ENCODE data around the gene UROC1.

UROC1 gene

DNA sequence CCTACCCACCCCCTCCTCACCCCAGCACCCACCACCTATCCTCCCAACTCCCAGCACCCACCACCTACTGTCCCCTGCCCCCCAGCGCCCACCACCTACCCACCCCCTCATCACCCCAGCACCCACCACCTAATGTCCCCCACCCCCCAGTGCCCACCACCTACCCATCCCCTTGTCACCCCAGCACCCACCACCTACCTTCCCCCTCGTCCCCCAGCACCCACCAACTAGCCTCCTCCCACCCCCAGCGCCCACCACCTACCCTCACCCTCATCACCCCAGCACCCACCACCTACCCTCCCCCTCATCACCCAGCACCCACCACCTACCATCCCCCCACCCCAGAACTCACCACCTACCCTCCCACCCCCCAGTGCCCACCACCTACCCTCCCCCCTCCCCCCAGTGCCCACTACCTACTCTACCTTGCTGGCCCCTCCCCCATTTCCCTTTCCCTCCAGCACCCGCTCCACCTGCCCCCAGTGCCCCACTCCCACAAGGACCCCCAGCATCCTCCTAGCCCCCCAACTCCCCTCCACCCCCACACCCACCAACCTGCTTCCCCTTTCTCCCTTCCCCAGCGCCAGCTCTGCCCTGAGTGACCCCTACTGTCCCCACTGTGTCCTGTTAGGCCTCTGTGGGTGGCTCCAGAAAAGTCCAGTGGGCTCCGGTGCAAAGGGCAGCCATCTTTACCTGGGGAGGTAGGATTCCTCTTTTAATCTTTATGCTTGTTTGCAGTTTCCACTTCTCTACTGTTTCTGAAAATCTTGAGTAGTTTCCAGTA lies 1.2 kb downstream of the UROC1 start:
- DNase-seq (ENCODE audit: low read depth) = no peak

DNA sequence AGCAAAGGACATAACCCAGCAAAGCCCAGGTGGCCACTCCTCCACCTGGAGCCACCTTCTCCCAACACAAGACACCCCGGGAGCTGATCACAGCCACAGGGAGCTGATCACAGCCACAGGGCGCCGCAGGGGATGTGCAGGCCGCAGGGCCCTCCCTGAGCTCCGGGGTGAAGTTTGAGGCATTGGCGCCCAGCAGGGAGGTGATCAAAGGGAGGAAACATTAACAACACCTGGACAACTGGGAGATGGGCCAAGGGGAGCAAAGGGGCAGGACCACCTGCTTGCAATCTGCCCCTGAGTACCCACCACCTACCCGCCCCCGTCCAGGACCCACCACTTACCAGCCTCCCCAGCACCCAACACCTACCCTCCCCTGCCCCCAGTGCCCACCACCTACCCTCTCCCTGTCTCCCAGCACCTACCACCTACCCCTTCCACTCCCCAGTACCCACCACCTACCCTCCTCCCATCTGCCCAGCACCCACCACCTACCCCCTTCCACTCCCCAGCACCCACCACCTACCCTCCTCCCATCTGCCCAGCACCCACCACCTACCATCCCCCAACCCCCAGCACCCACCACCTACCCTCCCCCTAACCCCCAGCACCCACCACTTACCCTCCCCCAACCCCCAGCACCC lies 2.4 kb downstream of the UROC1 start:
- DNase-seq (ENCODE audit: low read depth) = no peak

DNA sequence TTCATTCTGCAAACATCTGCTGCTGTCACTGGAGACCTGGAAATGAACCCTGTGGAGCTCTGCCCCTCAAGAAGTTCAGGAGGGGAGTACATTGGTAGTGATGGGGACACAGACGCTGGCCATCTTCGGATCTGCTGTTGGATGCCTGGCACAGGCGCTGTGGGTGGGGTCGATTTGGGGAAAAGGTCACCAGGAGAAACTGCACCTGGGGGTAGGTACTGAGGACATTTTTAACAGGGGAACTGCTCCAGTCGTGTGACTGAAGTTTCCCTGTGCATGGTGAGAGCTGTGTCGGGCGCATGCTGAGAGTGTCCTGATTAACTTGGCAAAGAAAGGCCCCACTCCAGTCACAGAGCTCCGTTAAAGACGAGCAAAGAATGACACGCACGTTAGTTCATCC lies 3.4 kb downstream of the UROC1 start:
- DNase-seq (ENCODE audit: low read depth) = no peak

DNA sequence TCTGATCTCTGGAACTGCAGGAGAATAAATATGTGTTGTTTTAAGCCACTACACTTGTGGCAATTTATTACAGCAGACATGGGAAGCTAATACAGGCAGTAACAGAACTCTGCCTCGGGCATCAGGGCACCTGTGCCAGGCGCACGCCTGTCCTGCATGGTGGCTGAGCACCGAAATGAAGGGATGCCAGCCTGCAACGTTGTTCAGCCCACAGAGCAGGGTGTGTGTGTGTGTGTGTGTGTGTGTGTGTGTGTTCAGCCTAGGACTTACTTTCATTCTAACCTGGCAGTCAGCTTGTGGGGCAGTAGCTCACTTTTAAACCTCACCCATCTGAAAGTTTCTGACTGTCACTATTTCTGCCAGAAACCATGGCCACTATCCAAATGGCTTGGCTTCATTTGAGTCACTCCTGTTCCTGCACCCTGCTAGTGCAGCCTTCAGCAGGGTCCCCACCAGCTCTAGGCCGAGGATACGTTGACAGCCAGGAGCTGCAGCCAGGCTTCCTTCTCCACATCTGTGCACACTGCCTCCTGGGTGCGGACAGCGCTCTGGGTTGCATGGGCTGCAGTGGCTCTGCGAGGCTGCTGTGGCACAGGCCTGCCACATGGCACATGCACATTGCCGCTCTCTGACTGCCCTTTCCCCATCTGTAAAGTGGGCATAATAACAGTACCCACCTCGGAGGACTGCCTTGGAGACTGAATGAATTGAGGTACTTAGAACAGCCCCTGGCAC lies 4.5 kb downstream of the UROC1 start:
- no peak for DNase-seq (ENCODE audit: low read depth)

DNA sequence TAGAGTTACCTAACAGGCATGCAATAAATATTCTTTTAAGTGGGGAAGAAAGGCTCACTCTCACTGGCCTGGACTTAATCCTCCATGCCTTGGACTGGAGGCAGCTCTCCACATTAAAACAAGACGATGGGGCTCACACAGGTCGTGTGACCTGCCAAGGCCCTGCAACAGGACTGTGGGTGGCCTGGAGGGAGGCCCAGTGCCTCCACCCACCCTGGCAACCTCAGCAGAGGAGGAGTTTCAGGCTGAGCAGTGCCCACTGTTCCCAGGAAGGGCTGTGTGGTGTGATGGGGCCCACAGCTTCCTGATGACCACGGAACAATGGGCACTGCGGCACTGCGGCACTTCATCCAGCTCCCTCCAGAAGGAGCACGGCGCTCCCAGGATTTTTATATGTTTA lies 5.5 kb downstream of the UROC1 start:
- DNase-seq (ENCODE audit: low read depth) = no peak

DNA sequence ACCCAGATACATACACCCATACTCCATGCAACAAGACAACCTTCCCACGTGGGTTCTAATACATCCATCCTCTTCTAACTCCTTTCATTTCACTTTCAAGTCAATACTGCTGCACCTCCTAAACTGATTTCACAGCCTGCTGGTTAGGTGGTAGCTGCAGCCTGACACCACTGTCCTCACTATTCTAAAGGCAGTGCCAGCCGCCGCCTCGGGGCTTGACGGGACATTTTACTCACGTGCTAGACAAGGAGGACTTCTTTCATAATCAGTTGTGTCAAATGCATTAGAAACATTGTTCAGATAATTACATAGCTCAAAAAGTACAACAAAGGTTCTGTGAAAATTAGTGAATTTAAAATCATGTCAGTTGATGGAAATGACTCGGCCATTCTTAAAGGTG lies 6.3 kb downstream of the UROC1 start:
- no peak for DNase-seq (ENCODE audit: low read depth)

DNA sequence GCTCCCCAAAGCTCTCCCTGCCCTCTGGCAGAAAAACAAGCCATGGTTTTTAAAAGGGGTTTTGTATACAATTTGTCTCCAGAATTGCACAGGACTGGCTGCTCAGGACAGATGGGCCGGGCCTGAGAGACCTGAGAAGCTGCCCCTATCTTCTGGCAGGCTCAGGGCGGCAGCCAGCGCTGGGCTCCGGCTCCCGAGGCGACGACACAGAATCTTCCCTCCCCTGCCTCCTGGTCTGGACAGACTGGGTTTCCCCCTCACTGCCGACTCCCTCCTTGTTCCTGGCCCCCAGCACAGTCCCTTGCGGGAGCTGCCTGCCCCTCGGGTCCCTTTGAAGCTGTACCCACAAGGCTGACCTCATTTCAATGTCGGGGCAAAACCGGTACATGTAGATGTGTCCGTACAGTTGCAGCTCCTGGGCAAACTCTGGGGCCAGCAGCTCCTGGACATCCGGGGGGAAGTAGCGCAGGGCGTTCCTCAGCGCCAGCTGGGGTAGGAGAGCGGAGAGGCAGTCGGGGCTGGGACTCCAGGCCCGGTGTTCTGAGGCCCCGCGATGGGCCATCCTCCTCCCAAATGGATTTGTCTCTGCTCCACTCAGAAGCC lies 7.2 kb downstream of the UROC1 start:
- DNase-seq (ENCODE audit: low read depth) = no peak

DNA sequence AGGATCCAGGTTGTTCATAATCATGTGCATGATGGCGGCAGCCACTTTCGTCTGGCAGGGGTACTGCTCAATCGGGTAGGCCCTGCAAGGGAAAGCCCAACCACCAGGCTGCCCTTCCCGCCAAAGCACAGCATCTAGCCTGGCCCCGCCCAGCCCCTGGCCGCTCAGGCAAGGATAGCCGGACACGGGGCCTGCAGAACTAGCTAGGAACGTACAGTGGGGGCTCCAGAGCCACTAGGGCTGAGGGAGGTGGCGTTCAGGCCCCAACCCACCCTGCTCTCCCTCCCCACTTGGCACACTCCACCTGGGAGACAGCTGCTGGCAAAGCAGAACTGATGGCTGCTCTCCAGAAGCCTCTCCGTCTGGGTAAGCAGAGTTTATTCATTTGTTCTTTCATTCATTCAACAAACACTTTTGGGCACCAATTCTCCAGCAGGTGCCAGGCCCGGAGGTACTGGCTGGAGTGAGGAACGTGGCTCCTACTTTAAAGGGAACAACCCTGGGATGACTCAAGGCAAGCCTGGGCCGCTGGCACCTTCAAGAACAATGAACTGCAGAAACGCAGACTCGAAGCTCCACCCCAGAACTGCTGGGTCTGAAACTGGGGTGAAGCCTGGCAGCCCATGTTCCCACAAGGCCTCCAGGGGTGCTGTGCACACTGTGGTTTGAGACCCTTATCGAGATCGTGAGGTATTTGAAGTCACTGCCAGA lies 7.8 kb downstream of the UROC1 start:
- no peak for DNase-seq (ENCODE audit: low read depth)

DNA sequence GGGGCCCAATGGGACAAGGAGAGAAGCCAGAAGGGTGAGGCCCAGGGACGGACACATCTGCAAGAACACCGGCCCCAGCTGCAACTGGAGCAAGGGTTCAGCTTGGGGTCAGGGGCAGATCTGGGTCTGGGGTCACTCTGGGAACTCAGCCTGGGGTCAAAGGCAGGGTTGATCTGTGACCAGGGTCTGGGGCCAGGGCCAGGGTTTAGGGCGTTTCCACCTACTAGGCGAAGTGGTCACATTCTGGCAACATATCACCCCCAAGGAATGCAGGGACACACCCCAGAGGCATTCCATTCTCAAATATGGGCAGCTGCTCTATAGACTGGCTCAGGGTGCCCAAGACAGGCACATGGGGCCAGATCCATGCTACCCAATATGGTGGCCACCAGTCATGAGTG lies 9.0 kb downstream of the UROC1 start:
- DNase-seq (ENCODE audit: low read depth) = no peak

DNA sequence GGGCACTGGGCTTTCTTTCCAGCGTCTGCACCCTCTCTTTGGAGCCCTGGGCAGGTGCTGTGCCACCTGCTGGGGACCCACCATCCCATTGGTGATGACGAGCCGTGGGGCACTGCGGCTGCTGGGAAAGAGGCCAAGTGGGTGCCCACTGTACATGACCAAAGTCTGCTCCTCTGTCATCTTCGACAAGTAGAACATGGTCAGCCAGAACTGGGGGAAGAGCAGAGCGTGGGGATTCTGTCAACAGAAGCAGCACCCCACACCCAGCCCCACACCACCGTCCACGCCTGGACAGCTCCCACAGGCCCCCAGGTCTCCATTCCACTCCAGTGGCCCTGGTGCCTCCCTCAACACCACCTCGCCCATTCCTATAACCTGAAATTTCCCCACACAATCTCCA lies 9.7 kb downstream of the UROC1 start:
- no peak for DNase-seq (ENCODE audit: low read depth)

DNA sequence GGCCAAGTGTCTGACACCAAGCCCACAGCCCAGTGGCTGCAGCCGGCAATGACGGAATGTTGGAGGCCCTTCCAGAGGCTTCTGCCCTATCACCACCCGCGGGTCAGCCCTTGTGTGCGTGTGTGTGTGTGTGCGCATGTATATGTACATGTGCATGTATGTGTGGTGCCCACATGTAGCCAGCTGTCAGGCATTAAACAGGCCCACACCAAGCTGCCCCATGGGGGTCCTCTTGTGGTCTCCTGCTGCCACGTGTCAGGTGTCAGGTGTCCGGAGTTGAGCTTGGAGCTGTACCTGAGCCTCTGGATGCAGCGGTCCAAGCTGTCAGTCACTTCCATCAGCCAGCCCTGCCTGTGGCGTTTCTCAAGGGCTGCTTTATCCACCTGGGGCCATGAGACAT lies 13.9 kb downstream of the UROC1 start:
- DNase-seq (ENCODE audit: low read depth) = no peak

DNA sequence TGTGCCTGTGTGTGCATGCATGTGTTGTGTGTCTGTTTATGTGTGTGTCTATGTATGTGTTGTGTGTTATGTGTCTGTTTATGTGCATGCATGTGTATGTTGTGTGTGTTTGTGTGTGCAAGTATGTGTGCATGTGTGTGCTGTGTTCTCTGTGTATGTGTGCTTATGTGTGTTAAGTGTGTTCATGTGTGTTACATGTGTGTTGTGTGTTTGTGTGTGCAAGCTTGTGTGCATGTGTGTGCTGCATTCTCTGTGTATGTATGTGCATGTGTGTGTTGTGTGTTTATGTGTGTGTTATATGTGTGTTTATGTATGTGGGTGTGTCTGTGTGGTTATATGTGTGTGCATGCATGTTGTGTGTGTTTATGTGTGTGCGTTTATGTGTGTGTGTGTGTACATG lies 14.9 kb downstream of the UROC1 start:
- no peak for DNase-seq (ENCODE audit: low read depth)

DNA sequence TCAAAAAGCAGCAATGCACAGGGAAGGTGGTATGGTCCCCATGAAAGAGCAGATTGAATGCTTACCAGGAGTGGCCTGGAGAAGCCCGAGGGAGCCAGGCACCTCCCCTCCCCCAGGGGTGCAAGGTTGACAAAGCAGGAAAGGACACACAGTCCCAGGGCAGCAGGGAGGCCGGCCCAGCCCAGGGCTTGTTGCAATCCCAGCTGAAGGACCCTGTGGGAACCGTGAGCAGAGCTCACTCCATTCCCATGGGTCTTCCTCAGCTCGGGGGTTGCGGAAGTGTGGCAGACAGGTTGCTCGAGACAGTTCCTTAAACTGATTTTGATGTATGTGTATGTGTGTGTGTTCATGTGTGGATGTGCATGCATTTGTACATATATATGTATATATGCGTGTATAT lies 15.8 kb downstream of the UROC1 start:
- DNase-seq (ENCODE audit: low read depth) = no peak

DNA sequence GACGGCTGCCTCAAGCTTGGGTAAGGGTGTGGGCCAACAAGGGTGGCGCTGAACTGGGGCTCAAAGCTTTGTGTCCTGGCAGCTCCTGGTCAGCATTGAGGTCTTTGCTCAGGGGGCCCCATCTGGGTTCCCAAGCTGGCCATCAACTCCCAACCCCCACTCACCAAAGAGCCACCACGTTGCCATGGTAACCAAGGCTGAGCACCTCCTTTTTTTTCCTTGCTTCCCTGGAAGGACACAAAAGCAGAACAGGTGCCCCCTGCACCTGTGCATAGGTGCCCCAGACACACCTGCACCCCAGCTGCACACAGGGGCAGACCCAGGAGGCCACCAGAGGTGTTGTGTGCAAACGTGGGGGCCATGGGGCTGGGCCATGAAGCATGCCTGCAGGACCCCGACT lies 16.5 kb downstream of the UROC1 start:
- no peak for DNase-seq (ENCODE audit: low read depth)

DNA sequence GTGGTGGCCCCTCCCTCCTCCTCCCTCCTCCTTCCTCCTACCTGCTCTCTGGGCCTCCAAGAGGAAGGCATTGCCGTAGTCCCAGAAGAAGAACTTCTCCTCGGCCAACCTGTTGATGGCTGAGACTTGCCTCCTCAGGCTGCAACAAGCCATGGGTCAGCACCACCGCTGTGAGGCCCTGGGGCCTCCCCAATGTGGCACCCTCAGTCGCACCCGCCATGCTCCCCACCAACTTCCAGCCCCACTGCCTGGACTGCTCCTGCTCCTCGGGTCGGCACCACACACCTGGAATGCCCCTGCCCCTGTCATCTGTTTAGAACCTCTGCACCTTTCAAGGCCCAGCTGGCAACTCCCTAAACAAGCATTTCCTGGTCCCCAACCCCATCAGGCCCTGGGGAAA lies 17.6 kb downstream of the UROC1 start:
- DNase-seq (ENCODE audit: low read depth) = no peak

DNA sequence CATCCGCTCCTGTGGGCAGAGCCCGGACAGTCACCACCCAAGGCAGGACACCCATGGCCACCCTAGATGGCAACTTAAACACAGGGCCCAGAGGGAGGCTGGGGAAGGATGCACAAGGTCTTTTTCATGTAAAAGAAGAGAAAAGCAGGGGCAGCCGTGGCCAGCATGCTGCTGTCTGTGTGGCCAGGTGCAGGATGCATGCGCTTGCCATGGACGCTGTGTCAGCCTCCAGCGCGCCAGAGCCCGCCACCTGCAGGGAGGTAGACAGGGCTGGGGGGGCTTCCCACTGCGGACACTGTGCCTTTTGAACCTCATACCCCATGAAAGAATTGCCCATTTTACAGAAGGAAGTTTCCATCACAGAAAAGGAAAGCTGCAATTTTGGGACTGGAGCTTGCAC lies 18.2 kb downstream of the UROC1 start:
- no peak for DNase-seq (ENCODE audit: low read depth)

DNA sequence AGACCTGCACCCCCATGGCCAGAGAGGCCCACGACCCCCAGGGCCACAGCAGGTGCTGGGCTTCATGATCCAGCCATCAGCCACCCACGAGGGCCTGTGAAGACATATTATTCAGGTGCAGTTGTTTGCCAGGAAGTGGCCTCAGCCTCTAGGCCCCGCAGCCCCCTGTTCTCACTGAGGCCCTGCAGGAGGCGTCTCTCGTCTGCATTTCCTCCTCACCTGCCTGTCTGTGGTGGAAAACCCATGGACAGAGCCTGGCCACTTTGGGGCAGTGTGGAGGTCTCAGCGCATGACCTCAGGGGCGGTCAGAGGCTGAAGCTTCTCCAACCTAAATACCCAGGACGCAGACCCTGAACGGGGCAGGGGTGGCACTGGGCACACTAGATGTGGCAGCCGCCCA lies 18.6 kb downstream of the UROC1 start:
- DNase-seq (ENCODE audit: low read depth) = no peak

DNA sequence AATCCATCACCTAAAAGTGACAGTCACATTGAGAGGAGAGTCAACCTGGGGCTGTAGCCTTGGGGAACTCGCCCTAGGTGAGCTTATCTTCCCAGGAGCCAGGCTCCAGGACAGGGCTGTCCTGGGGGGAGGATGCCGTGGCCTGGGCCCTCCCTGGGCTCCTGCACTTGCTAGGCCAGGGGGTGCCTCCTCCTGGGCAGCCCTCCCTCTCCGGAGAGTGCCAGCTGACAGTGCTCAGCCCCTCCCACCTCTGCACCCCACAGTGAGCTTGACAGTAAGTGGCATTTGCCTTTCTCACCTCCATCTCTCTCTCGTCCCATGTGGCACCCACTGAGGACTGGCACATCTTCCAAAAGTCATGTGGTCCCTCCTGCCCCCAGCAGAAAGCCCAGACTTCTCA lies 19.1 kb downstream of the UROC1 start:
- no peak for DNase-seq (ENCODE audit: low read depth)

DNA sequence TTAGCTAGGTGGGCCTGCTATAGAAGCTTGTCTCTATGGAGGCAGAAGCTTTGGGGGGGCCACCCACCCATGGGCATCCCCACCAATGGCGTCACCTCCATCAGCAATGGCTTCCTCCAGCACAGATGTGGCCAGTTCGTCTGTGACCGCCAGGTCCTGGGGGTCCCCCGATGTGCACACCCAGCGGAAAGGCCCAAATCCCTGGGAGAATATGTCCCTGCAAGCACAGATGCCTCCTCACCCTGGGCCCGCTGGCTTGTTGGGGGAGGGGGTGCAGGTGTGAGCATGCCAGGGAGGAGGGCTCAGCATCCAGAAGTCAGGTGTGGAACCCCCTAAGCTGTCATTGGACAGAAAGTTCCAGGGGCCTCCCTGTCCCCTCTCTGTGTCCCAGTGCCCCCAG lies 19.6 kb downstream of the UROC1 start:
- DNase-seq (ENCODE audit: low read depth) = no peak

DNA sequence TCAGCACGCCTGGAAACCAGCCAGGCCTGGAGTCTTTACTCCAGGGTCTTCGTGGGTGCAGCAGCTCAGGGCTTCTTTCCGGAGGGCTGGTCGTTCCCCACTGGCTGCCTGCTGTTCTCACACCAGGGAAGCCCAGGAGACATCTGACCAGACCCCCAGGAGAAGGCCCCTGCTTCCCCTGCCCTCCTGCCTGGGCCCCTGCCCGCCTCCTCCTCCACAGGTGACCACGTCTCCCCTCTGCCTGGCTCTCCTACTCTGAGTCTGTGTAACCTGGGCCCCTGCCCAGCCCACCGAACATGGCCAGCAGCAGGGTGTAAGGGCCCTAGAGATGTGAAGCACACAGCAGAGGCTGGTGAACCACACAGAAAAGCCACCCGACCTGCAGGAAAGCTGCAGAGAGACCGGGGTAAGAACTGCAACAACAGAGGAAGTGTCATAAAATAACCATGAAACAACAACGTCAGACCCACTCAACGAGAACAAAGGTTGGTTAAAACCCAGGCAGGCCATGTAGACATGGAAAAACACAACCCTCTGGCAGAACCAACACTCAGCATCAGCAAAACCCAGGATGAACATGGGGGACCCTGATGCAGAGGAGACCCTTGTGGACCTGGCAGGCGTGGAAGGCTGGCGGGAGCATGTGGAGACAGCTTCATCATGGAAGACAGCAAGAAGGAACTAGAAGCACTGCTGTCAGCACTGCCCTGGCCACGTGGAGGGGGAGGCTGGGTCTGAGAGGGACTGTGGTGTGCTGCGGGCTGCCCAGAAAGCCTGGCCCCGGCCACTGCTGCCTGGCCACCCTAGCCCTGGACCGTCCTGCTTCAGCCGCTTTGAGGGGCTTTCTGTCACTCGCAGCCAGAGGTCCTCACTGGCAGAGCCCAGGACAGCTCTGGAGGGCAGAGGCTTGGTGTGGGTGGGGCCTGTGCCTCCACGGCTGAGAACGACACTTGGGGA lies 20.4 kb downstream of the UROC1 start:
- no peak for DNase-seq (ENCODE audit: low read depth)

DNA sequence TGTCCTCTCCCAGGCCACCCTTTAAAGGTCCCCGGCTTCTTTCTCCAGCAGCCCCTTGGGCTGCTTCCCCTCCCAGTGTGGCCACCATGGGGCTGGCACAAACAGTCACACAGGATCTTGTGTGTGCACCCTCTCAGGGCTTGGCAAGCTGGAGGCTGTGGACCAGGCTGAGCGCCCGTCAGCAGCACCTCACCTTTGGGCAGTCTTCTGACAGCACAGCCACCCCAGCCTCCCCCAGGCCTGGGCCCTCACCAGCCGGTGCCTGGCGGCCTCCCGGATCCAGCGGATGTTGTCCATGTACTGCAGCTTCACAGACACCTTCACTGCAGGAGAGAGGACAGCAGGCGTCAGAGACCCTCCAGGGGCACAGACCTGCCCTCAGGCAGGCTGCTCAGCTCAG lies 21.8 kb downstream of the UROC1 start:
- DNase-seq (ENCODE audit: low read depth) = no peak
